GM12872 (cell line): Measurements from ENCODE around the gene SOX18.

ENCODE experiments used
- CTCF ChIP-seq: IDR thresholded peaks from 3 replicates; pipeline ENCODE4 v1.5.1; 2011; ENCODE audit warnings: low read depth, mild to moderate bottlenecking, low read length, moderate library complexity; ENCODE audit not compliant: insufficient read depth

The SOX18 gene

GRCh38 chr20:64023361-64024140 is 25.9 kb downstream of the SOX18 start:
- TF ChIP-seq CTCF = no peak

- no peak for TF ChIP-seq CTCF
These were observed 26.6 kb downstream of the SOX18 start for GRCh38 chr20:64022671-64023360.

GRCh38 chr20:64021124-64021975 is 28.1 kb downstream of the SOX18 start:
- TF ChIP-seq CTCF = no peak

- no peak for TF ChIP-seq CTCF
These were observed 33.8 kb downstream of the SOX18 start for GRCh38 chr20:64015635-64016034.

- no peak for TF ChIP-seq CTCF
These were observed 38.1 kb downstream of the SOX18 start for GRCh38 chr20:64011366-64011779.

- no peak for TF ChIP-seq CTCF
These were observed 38.7 kb downstream of the SOX18 start for GRCh38 chr20:64010711-64011237.
